Activated naive CD4-positive, alpha-beta T cell treated with anti-CD3 and anti-CD28 coated beads, Interleukin-2, amount 10 ng/mL, durations not matched to agents 7 days and 5 days (primary cell): ENCODE measurements around the gene ABR.
A peak's percentile ranks its signal among the peaks of the same experiment; 100 is the strongest.

Experiments used
- CTCF ChIA-PET: fragments of 350-600 bp; sonication (Branson Sonifier 250); formaldehyde crosslinking; loops from one replicate; lab custom pipeline; 2021; ENCODE audit warnings: antibody characterized with exemption; lab: Charles Lee
- DNase-seq: peaks from one replicate; pipeline ENCODE4 v3.0.0-alpha.2; 2020
- H3K27ac Mint-ChIP-seq: one replicate; pipeline ENCODE4 v1.8.0; 2021; ENCODE audit warnings: mild to moderate bottlenecking, moderate library complexity, mixed read lengths
- H3K27me3 Mint-ChIP-seq: one replicate; pipeline ENCODE4 v1.8.0; 2021; ENCODE audit warnings: mild to moderate bottlenecking, mixed read lengths
- H3K36me3 Mint-ChIP-seq: one replicate; pipeline ENCODE4 v1.8.0; 2021; ENCODE audit warnings: mixed read lengths
- H3K4me1 Mint-ChIP-seq: one replicate; pipeline ENCODE4 v1.8.0; 2021; ENCODE audit warnings: mixed read lengths
- H3K4me3 Mint-ChIP-seq: one replicate; pipeline ENCODE4 v1.8.0; 2021; ENCODE audit warnings: mild to moderate bottlenecking, moderate library complexity, mixed read lengths
- H3K9me3 Mint-ChIP-seq: one replicate; pipeline ENCODE4 v1.8.0; 2021; ENCODE audit warnings: mixed read lengths

Gene ABR

DNA sequence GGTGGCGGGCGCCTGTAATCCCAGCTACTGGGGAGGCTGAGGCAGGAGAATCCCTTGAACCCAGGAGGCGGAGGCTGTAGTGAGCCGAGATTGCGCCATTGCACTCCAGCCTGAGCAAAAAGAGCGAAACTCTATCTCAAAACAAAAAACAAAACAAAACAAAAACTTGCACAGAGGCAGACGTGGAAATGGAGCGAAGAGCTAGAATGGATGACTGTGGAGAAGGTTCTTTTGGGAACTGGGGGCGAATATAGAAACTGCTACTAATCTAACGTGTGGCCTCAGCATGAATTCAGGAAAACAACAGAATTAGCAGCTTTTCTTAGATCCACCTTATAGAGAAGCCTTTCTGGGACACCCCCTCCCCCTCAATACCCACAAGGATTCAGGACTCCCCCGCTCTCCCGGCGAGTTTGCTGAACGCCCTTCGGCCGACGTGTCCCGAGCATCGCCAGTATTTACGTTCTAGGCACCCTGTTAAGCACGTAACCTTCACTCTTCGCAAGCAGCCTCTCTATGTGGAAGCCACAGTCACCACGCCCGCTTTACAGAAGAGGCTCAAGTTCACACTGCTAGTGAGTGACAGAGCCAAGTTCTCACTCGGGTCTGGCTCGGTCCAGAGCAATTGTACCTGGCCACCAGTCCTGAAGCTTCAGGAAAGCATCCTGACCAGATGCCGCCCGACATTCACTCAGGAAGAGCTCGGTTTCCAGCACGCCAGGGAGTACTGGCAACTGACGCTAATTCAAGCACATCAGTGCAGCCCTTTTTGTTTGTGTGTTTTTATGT lies 13.3 kb upstream of the ABR start:
- CTCF ChIA-PET, result interaction anchor here (0.6 to 2.4 kb wide), 3 partner anchors 70 to 298 kb away, joined by 3 to 12 read pairs (median 5); no protein-coding TSS in a partner anchor
- Mint-ChIP-seq H3K27me3 (peaks cover 57% of the 10 kb centered on the region), H3K9me3 (no peaks in the 10 kb centered on the region), H3K4me3 (no peak overlapping the region), H3K4me1 (peaks cover 20% of the 10 kb centered on the region), H3K27ac (no peak overlapping the region), H3K36me3 (no peaks in the 10 kb centered on the region)
- DNase-seq, result no peak

DNA sequence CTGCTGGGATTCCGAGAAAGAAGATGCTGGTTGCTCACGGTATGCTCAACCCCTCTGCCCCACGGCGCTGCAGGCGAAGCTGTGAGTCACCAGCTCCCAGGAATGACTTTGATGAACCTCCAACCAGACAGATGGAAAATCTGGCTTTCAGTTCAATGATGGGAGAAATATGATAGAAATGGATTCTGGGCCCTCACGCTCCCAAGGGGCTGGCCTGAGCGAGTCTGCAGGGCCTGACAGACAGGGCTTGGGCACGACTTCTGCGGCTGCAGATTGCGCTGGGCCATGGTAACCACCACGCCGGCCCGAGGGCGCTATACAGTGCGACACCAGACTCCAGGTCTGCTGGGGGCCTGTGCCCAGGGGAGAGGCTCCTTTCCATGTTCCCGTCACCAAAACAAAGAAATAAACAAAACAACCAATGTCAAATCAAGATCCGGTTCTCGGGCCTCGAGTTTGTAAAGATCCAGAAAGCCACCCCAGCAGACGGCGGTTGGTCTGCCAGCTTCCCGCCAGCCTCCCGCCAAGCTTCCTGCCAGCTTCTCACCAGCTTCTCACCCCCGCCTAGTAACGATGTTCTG lies 11.1 kb upstream of the ABR start:
- peaks cover 3% of the 10 kb centered on the region for H3K4me1 Mint-ChIP-seq
- H3K9me3 Mint-ChIP-seq, result no peaks in the 10 kb centered on the region
- H3K27me3 Mint-ChIP-seq, result peaks cover 66% of the 10 kb centered on the region
- no peak overlapping the region for H3K4me3 Mint-ChIP-seq
- H3K27ac Mint-ChIP-seq, result no peak overlapping the region
- DNase-seq, result no peak
- CTCF ChIA-PET, result interaction anchor here (2.4 kb wide), 1 partner anchor 68 kb away, joined by 12 read pairs; no protein-coding TSS in a partner anchor
- H3K36me3 Mint-ChIP-seq, result no peaks in the 10 kb centered on the region

DNA sequence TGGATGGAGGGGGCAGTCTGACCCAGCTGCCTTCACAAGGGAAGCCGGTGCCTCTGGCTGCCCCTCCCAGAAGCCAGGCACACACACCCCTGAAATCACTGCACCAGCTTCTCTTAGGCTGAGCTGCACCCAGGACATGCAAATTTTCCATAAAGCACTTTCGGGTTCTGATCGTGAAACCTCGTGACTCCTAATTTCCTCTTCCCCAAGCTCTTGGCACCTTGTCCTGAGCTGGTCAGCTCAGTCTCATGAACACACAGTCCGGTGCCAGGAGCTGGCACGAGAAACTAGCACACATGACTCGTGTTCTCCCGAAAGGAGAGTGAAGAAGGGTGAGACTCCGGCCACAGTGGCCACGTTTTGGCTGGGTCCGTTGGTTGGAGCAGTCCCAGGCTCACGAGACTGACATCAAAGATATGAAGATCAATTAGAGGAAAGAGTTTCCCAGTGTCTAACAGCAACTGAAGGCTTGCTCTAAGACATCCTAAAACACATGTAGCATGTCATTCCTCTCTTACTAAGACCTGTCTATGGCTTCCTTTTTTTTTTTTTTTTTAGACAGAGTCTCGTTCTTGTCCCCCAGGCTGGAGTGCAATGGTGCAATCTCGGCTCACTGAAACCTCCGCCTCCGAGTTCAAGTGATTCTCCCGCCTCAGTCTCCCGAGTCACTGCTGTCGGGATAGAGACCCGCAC lies 9.2 kb upstream of the ABR start:
- no peaks in the 10 kb centered on the region for H3K9me3 Mint-ChIP-seq
- DNase-seq, result no peak
- peaks cover 79% of the 10 kb centered on the region for H3K27me3 Mint-ChIP-seq
- H3K36me3 Mint-ChIP-seq, result no peaks in the 10 kb centered on the region
- H3K27ac Mint-ChIP-seq, result no peak overlapping the region
- H3K4me3 Mint-ChIP-seq, result no peak overlapping the region
- CTCF ChIA-PET, result interaction anchor here (0.5 to 8.0 kb wide), 3 partner anchors 9 to 144 kb away, joined by 3 to 97 read pairs (median 17); no protein-coding TSS in a partner anchor
- peaks cover 3% of the 10 kb centered on the region for H3K4me1 Mint-ChIP-seq

DNA sequence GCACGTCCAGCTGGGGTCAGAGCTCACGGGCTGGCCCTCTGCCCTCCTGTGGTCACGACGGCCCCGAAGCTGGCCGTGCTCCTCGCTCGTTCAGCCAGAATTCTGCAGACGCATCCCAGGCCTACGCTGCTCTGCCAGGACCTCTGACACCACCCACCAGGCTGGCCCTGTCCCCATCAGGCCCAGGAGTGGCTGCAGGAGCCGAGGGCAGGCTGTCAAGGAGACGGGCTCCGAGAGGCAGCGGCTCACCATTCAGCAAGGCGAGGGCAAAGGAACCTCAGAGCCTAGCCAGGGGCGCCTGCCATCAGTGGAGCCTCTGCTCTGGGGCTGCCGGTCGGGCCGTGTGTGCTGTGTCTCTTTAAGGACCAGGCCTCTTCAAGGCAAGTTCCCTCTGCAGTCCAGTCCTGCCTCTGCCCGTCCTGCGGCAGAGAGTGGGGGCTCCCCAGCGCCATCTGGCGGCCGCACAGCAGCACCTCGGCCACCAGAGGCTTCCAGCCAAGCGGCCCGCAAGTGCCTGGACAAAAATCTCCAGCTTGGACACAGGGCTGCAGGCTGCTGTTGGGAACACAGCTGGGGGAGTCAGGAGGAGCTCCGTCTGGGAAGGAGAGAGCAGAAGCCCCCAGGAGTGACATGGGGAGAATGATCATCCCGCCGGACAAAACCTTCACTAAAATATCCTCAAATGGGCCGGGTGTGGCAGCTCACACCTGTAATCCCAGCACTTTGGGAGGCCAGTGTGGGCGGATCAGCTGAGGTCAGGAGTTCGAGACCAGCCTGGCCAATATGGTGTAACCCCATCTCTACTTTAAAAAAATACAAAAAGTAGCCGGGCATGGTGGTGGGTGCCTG lies 7.4 kb upstream of the ABR start:
- Mint-ChIP-seq H3K9me3 (no peaks in the 10 kb centered on the region), H3K36me3 (no peaks in the 10 kb centered on the region), H3K27me3 (peaks cover 82% of the 10 kb centered on the region), H3K4me3 (no peak overlapping the region), H3K4me1 (peaks cover 7% of the 10 kb centered on the region), H3K27ac (no peak overlapping the region)
- CTCF ChIA-PET, result interaction anchor here (0.6 to 8.0 kb wide), 16 partner anchors 10 to 145 kb away, joined by 3 to 97 read pairs (median 6); no protein-coding TSS in a partner anchor
- peak; percentile 80 for DNase-seq

DNA sequence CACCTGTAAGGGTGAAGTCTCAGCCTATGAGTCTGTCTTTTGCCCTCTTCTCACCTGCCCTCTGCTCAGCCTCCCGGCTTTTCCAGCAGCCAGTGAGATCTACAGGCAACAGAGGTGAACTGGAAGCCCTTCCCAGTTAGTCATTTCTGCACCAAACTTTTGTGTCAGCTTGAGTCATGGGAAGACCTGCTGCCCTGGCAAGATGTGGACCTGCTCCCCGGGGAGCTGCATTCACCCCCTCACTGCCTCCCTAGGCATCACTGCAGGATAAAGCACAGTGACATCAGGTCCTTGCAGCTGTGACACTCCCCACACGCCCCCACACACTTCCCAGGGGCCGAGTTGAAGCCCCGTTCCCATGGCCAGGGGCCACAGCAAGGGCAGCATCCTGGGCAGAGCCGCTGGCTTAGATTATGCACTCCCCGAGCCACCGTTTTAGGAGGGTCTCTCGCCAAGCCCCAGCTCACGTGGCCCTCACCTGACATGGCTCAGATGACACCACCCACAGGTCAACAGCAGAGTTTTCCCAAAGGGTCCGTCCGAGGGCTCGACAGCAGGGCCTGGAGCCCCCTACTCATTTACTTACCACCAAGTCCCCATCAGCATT lies 6.5 kb upstream of the ABR start:
- DNase-seq, result no peak
- H3K9me3 Mint-ChIP-seq, result no peaks in the 10 kb centered on the region
- H3K27ac Mint-ChIP-seq, result no peak overlapping the region
- H3K4me3 Mint-ChIP-seq, result no peak overlapping the region
- CTCF ChIA-PET, result interaction anchor here (0.6 to 8.0 kb wide), 8 partner anchors 11 to 130 kb away, joined by 3 to 97 read pairs (median 8); no protein-coding TSS in a partner anchor
- peaks cover 82% of the 10 kb centered on the region for H3K27me3 Mint-ChIP-seq
- no peaks in the 10 kb centered on the region for H3K36me3 Mint-ChIP-seq
- H3K4me1 Mint-ChIP-seq, result peaks cover 7% of the 10 kb centered on the region

DNA sequence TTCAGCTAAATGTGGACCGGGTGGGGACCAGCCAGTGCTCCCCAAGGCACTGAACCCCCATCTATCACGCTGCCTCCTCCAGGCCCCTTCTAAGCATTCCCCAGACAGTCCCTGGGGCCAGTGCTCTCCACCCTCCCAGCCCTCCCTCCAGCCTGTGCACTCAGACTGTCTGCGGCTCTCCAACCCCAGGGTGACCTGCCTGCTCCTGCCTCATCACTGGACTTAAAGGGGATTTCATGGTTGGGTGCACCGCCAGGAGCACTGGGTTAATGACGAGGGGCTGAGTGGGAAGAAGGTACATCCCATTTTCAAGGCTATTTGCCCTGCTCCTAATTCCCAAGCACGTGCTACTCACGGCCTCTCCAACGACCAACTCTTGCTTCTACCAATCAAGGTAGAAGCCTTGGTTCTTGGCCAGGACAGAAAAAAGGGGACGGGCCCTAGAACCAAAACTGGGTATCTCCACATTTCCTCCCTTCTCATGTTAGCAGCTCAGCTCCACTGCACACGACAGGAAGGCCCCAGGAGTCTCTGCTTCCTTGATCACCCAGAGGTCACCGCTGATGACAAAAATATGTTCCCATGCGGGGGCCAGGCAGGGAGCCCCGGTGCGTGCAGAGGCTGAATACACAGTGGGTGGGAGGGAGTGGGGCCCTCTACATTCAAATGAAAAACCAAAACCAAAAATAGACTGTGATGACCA lies 3.5 kb upstream of the ABR start:
- no peak for DNase-seq
- peaks cover 79% of the 10 kb centered on the region for H3K27me3 Mint-ChIP-seq
- H3K4me1 Mint-ChIP-seq, result peaks cover 12% of the 10 kb centered on the region
- H3K4me3 Mint-ChIP-seq, result no peak overlapping the region
- no peaks in the 10 kb centered on the region for H3K9me3 Mint-ChIP-seq
- H3K27ac Mint-ChIP-seq, result no peak overlapping the region
- no peaks in the 10 kb centered on the region for H3K36me3 Mint-ChIP-seq
- CTCF ChIA-PET, result interaction anchor here (1.5 to 8.0 kb wide), 3 partner anchors 11 to 125 kb away, joined by 4 to 97 read pairs (median 11); no protein-coding TSS in a partner anchor

DNA sequence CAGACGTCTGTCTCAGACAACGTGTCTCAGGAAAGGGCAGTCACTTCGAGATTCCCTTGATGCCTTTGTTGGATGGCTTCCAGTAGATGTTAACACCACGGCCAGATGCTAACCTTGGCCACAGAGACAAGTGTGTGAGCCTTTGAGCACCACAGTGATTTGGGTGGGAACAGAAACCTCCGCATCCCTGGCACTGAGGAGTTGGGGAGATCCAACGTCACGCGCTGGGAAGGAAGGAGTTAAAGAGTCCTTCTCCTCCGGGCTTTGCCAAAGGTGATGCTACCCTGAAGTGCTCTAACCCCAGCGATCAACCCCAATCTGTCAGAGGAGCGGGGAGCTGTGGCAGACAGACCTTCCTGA lies 3.0 kb upstream of the ABR start:
- no peaks in the 10 kb centered on the region for H3K9me3 Mint-ChIP-seq
- CTCF ChIA-PET, result interaction anchor here (8.0 kb wide), 1 partner anchor 60 kb away, joined by 97 read pairs; no protein-coding TSS in a partner anchor
- H3K36me3 Mint-ChIP-seq, result no peaks in the 10 kb centered on the region
- no peak overlapping the region for H3K4me3 Mint-ChIP-seq
- H3K27me3 Mint-ChIP-seq, result peaks cover 82% of the 10 kb centered on the region
- no peak overlapping the region for H3K27ac Mint-ChIP-seq
- peaks cover 13% of the 10 kb centered on the region for H3K4me1 Mint-ChIP-seq
- no peak for DNase-seq

DNA sequence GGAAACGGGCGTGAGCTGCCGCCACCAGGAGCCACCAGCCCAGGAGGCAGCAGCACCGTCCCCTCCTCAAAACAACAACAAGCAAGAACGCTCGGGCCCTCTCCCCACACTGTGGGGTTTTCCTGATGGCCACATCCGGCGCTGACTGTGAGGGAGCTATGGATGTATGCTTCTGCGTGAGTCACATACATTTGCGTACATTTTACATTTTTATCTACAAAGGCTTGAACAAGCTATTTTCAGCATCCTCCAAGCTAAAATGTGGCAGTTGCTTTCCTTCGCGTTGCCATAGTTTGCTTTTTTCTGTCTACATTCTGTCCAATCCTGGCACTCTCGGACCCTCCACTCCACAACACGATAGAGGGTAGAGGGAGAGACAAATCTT lies 2.0 kb upstream of the ABR start:
- DNase-seq, result no peak
- peaks cover 86% of the 10 kb centered on the region for H3K27me3 Mint-ChIP-seq
- no peaks in the 10 kb centered on the region for H3K9me3 Mint-ChIP-seq
- peak overlapping the region; percentile 10 for H3K4me3 Mint-ChIP-seq
- CTCF ChIA-PET, result interaction anchor here (0.6 to 1.3 kb wide), 2 partner anchors 59 to 85 kb away, joined by 3 to 6 read pairs; no protein-coding TSS in a partner anchor
- H3K4me1 Mint-ChIP-seq, result peaks cover 13% of the 10 kb centered on the region
- no peak overlapping the region for H3K27ac Mint-ChIP-seq
- H3K36me3 Mint-ChIP-seq, result no peaks in the 10 kb centered on the region

DNA sequence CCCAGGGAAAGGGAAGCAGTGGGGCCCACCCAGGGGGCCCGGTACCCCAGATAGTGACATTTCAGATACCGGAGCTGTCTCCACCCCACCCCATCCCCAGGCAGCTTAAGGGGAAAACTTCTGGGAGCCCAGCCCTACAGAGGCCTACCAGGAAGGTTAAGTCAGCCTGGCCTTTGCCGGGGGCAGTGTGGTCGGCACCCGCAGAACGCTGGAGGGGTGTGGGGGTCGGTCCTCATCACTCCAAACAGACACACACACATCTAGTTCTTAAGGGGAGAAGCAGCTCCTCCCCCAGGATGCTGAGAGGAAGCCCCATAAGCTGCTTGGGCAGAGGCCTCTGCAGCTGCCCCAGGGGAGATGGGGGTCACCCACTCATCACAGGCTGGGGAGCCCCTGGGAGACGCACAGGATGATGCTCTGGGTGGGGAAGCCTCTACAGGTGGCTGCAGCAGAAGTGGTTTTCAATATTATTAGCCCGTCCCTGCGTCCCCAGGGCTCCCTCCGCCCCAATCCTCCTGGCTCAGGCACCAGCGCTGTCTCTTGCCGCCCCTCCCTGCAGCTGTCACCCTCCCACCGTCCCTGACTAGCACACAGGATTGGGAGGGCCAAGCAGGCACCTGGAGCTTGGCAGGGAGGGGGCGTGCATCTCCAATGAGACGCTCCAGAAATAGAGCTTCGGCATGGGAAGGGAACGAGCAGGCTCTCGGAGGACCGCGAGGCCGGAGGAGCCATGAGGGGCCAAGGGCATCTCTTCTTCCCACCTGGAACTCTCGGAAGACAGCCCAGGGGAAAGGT lies 1.4 kb upstream of the ABR start:
- CTCF ChIA-PET, result interaction anchor here (0.6 to 1.3 kb wide), 2 partner anchors 59 to 85 kb away, joined by 3 to 6 read pairs; no protein-coding TSS in a partner anchor
- no peaks in the 10 kb centered on the region for H3K36me3 Mint-ChIP-seq
- no peak for DNase-seq
- H3K27me3 Mint-ChIP-seq, result peaks cover 86% of the 10 kb centered on the region
- H3K9me3 Mint-ChIP-seq, result no peaks in the 10 kb centered on the region
- peaks cover 13% of the 10 kb centered on the region for H3K4me1 Mint-ChIP-seq
- H3K27ac Mint-ChIP-seq, result no peak overlapping the region
- H3K4me3 Mint-ChIP-seq, result peak overlapping the region; percentile 21

DNA sequence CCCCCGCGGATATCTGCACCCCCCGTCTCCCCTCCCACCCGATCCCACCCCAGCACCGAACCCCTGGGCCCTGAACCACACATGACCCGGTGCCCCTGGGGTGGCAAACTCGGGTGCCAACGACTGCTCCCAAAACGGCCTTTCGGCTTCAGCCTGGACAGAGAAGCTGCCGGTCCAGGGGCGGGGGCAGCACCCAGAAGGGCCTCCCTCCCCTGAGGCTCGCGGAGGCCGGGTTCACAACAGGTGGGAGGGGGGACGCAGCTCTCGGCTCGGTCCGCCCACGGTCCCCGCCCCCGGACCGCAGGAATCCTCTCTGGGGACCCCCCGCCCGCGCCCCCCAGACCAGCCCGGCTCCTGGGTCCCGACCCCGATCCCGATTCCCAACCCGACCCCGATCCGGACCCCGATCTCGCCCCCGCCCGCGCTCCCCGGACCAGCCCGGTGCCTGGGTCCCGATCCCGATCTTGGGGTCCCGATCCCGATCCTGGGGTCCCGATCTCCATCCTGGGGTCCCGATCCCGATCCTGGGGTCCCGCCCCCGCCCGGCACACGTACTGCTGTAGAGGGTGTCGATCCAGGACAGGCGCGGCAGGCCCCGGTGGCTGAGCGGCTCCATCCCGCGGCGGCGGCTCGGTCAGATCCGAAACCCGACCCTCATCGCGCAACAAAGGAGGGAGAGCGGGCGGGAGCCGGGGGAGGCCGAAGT lies 516 bp downstream of the ABR start:
- no peaks in the 10 kb centered on the region for H3K36me3 Mint-ChIP-seq
- CTCF ChIA-PET, result no interaction called here
- peak; percentile 39 for DNase-seq
- peak overlapping the region; percentile 62 for H3K4me3 Mint-ChIP-seq
- H3K27ac Mint-ChIP-seq, result no peak overlapping the region
- peaks cover 81% of the 10 kb centered on the region for H3K27me3 Mint-ChIP-seq
- no peaks in the 10 kb centered on the region for H3K9me3 Mint-ChIP-seq
- peaks cover 13% of the 10 kb centered on the region for H3K4me1 Mint-ChIP-seq

DNA sequence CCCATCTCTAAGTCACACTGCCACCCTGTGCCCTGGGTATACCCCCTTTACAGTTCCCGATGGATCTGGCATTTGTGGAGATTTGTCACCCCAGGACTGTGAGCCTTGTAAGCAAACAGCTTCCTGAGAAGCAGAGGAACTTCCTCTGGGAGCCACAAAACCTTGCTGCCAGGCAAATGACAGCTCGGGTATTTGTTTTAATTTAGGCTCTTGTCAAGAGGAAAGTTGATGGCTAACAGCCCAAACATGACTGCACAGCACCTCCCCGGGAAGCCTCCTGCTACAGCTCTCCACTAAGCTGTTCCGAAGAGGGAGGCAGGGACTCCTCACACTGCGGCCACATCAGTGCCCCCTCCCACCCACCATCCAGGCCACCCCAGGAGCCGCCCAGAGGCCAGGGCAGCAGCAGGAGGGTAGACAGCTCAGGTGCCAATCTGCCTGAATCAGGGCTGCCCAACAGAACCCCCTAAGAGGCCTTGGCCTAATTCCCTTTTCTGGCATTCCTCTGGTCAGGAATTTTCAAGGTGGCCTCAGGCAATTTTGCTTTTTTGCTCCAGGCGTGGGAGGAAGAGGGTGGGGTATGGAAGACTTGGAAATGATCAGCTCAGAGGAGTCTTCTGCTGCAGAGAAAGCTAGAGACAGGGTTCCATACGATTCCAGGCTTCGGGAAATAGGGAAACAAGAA lies 2.6 kb downstream of the ABR start:
- CTCF ChIA-PET, result interaction anchor here (2.2 kb wide), 1 partner anchor 10 kb away, joined by 9 read pairs; no protein-coding TSS in a partner anchor
- H3K27ac Mint-ChIP-seq, result no peak overlapping the region
- DNase-seq, result no peak

More for the DNA sequence above, 2.6 kb downstream of the ABR start:
- Mint-ChIP-seq H3K9me3 (no peaks in the 10 kb centered on the region), H3K4me1 (peaks cover 6% of the 10 kb centered on the region), H3K4me3 (no peak overlapping the region), H3K27me3 (peaks cover 75% of the 10 kb centered on the region), H3K36me3 (no peaks in the 10 kb centered on the region)
